Mammary epithelial cell (primary cell): ENCODE results near the gene CD274.

Experiments
- EZH2 ChIP-seq: IDR thresholded peaks from 2 replicates; pipeline ENCODE4 v1.6.1; 2012; ENCODE audit warnings: low read length, inconsistent platforms, borderline replicate concordance
- TF ChIP-seq, protein P1 (sequence below), 2 donors: IDR thresholded peaks in 1 of 2; conservative IDR thresholded peaks in 1 of 2; 2 replicates each; pipeline ENCODE4 v1.5.1; 2011 to 2012; ENCODE audit warnings: inconsistent platforms in 2 of 2, low read length in 2 of 2, mild to moderate bottlenecking in 2 of 2, control low read depth in 1 of 2, low read depth in 1 of 2; ENCODE audit not compliant: insufficient read depth in 1 of 2; ENCODE audit errors: extremely low read depth in 1 of 2

DNA sequence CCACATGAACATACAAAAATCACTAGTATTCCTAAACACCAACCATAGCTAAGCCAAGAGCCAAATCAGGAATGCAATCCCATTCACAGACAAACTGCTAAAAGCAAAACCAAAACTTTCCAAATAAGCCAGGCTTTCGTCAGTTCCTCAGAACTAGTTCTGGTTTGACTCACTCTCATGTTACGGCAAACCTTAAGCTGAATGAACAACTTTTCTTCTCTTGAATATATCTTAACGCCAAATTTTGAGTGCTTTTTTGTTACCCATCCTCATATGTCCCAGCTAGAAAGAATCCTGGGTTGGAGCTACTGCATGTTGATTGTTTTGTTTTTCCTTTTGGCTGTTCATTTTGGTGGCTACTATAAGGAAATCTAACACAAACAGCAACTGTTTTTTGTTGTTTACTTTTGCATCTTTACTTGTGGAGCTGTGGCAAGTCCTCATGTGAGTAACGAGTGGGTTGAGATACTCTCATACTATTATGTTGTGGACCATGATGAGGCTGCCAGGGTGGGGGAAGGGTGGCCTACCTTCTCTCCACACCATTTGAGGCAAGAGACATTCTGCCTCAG, 60.1 kb downstream of the CD274 start, which contains the start of gene PDCD1LG2:
- TF ChIP-seq, protein P1, sequence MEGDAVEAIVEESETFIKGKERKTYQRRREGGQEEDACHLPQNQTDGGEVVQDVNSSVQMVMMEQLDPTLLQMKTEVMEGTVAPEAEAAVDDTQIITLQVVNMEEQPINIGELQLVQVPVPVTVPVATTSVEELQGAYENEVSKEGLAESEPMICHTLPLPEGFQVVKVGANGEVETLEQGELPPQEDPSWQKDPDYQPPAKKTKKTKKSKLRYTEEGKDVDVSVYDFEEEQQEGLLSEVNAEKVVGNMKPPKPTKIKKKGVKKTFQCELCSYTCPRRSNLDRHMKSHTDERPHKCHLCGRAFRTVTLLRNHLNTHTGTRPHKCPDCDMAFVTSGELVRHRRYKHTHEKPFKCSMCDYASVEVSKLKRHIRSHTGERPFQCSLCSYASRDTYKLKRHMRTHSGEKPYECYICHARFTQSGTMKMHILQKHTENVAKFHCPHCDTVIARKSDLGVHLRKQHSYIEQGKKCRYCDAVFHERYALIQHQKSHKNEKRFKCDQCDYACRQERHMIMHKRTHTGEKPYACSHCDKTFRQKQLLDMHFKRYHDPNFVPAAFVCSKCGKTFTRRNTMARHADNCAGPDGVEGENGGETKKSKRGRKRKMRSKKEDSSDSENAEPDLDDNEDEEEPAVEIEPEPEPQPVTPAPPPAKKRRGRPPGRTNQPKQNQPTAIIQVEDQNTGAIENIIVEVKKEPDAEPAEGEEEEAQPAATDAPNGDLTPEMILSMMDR (conservative IDR thresholded peaks at IDR 0.05 in 1 of 2, IDR thresholded peaks at IDR 0.05 in 1 of 2; ENCODE audit: extremely low read depth in 1 of 2, insufficient read depth in 1 of 2, low read depth in 1 of 2, low read length in 2 of 2): no peak
- no peak for TF ChIP-seq EZH2
